HepG2 (cell line): ENCODE measurements around the gene ZNF683. TPM values are rescaled to one million over a fixed set of nuclear protein-coding genes. Genes with fewer than 3 reads are reported as not detected.
A peak's percentile ranks its signal among the peaks of the same experiment; 100 is the strongest.

Experiments used
- ARNT ChIP-seq: fragments of 450-650 bp; IDR thresholded peaks from 2 replicates; pipeline ENCODE4 v1.6.1; 2017
- ARNT2 ChIP-seq: sonication (generic); formaldehyde crosslinking; IDR thresholded peaks from 2 replicates; pipeline ENCODE4 v1.8.0; 2022; ENCODE audit warnings: mild to moderate bottlenecking, low read depth, missing genetic modification reagents, moderate library complexity
- GLI4 ChIP-seq: sonication (generic); formaldehyde crosslinking; IDR thresholded peaks from 2 replicates; pipeline ENCODE4 v1.5.1; 2020; ENCODE audit warnings: missing genetic modification reagents, mild to moderate bottlenecking, moderate library complexity, borderline replicate concordance
- GPN1 ChIP-seq: sonication (generic); formaldehyde crosslinking; IDR thresholded peaks from 2 replicates; pipeline ENCODE4 v1.5.1; 2020; ENCODE audit warnings: missing genetic modification reagents, borderline replicate concordance
- KDM5A ChIP-seq: fragments of 200-600 bp; sonication (generic); IDR thresholded peaks from 2 replicates; pipeline ENCODE4 v1.7.0; 2018; ENCODE audit warnings: antibody characterized with exemption, mild to moderate bottlenecking, low read length, borderline replicate concordance
- LRRFIP1 ChIP-seq: sonication (generic); formaldehyde crosslinking; conservative IDR thresholded peaks from 2 replicates; pipeline ENCODE4 v1.4.0; 2020; ENCODE audit warnings: missing genetic modification reagents
- MED13 ChIP-seq: sonication (generic); formaldehyde crosslinking; IDR thresholded peaks from 2 replicates; pipeline ENCODE4 v1.5.0; 2020; ENCODE audit warnings: missing genetic modification reagents
- NCOA2 ChIP-seq: sonication (generic); formaldehyde crosslinking; IDR thresholded peaks from 2 replicates; pipeline ENCODE4 v1.8.0; 2022; ENCODE audit warnings: inconsistent platforms
- NR2F2 ChIP-seq: IDR thresholded peaks from 2 replicates; pipeline ENCODE4 v1.6.1; 2012; ENCODE audit warnings: low read depth, inconsistent platforms, borderline replicate concordance
- RAD21 ChIP-seq: fragments of 450-650 bp; formaldehyde crosslinking; IDR thresholded peaks from 2 replicates; pipeline ENCODE4 v1.5.0; 2020; ENCODE audit warnings: mild to moderate bottlenecking
- TFAP4 ChIP-seq: sonication (generic); IDR thresholded peaks from 2 replicates; pipeline ENCODE4 v1.6.1; 2016; ENCODE audit warnings: low read depth, borderline replicate concordance
- TIGD3 ChIP-seq: sonication (generic); formaldehyde crosslinking; IDR thresholded peaks from 2 replicates; pipeline ENCODE4 v1.5.1; 2020; ENCODE audit warnings: mild to moderate bottlenecking, missing genetic modification reagents, borderline replicate concordance
- TSC22D2 ChIP-seq: sonication (generic); formaldehyde crosslinking; IDR thresholded peaks from 2 replicates; pipeline ENCODE4 v1.5.1; 2020; ENCODE audit warnings: missing genetic modification reagents, mild to moderate bottlenecking, borderline replicate concordance
- ZFP36L2 ChIP-seq: sonication (generic); formaldehyde crosslinking; IDR thresholded peaks from 2 replicates; pipeline ENCODE4 v1.4.0; 2020; ENCODE audit warnings: missing genetic modification reagents
- ZKSCAN5 ChIP-seq: sonication (generic); formaldehyde crosslinking; IDR thresholded peaks from 2 replicates; pipeline ENCODE4 v1.5.1; 2020; ENCODE audit warnings: mild to moderate bottlenecking, missing genetic modification reagents
- ZNF660 ChIP-seq: sonication (generic); formaldehyde crosslinking; IDR thresholded peaks from 2 replicates; pipeline ENCODE4 v1.5.1; 2020; ENCODE audit warnings: mild to moderate bottlenecking, low read depth, missing genetic modification reagents, borderline replicate concordance
- ZNF7 ChIP-seq: IDR thresholded peaks from 2 replicates; pipeline ENCODE4 v1.6.1; 2016; ENCODE audit warnings: missing biosample characterization, missing genetic modification reagents
- ZUFSP ChIP-seq: sonication (generic); formaldehyde crosslinking; IDR thresholded peaks from 2 replicates; pipeline ENCODE4 v1.9.0; 2021; ENCODE audit warnings: missing genetic modification reagents, mild to moderate bottlenecking, borderline replicate concordance
- polyA plus RNA-seq, 8 experiments: library from polyadenylated mRNA; depleted of rRNA in 3 of 8; stranded (reverse) in 7 of 8; unstranded in 1 of 8; fragments of >200 nt; fragmentation: Illumina TruSeq in 4 of 8; extraction: Trizol in 4 of 8; gene quantifications; 2 replicates each; pipeline versions ENCODE4 v1.2.1 to v1.2.3, GENCODE V29; 2011 to 2016; ENCODE audit warnings: low read depth in 4 of 8, missing spikeins in 1 of 8, mixed read lengths in 1 of 8; ENCODE audit not compliant: insufficient read depth in 1 of 8
- total RNA-seq, 5 experiments: library from RNA; depleted of rRNA; stranded (reverse); fragments of >200 nt; fragmentation: Illumina TruSeq; extraction: Trizol; gene quantifications; 2 replicates each; pipeline ENCODE4 v1.2.3, GENCODE V29; 2016; ENCODE audit warnings: low read depth in 1 of 5
- TF ChIP-seq, protein P1 (sequence below): sonication (generic); formaldehyde crosslinking; IDR thresholded peaks from 2 replicates; pipeline ENCODE4; 2020; ENCODE audit warnings: missing genetic modification reagents, mild to moderate bottlenecking, borderline replicate concordance

The ZNF683 gene
- total and polyA plus RNA-seq, 2 of the 13 experiments (the other 11 are each of a cell fraction or from before 2014, with no cell fraction given) = not detected

GRCh38 chr1:26350701-26351589 lies 21.6 kb downstream of the ZNF683 start (continued):
- no peak for TF ChIP-seq LRRFIP1 (CRISPR knock-in tag)
- no peak for TF ChIP-seq TSC22D2 (CRISPR knock-in tag)
- TF ChIP-seq ZNF660 (CRISPR knock-in tag) = no peak
- no peak for TF ChIP-seq ZNF7
- peak; percentile 91 for TF ChIP-seq NCOA2 (CRISPR knock-in tag)
- TF ChIP-seq, protein P1, sequence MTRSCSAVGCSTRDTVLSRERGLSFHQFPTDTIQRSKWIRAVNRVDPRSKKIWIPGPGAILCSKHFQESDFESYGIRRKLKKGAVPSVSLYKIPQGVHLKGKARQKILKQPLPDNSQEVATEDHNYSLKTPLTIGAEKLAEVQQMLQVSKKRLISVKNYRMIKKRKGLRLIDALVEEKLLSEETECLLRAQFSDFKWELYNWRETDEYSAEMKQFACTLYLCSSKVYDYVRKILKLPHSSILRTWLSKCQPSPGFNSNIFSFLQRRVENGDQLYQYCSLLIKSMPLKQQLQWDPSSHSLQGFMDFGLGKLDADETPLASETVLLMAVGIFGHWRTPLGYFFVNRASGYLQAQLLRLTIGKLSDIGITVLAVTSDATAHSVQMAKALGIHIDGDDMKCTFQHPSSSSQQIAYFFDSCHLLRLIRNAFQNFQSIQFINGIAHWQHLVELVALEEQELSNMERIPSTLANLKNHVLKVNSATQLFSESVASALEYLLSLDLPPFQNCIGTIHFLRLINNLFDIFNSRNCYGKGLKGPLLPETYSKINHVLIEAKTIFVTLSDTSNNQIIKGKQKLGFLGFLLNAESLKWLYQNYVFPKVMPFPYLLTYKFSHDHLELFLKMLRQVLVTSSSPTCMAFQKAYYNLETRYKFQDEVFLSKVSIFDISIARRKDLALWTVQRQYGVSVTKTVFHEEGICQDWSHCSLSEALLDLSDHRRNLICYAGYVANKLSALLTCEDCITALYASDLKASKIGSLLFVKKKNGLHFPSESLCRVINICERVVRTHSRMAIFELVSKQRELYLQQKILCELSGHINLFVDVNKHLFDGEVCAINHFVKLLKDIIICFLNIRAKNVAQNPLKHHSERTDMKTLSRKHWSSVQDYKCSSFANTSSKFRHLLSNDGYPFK (CRISPR knock-in tag) = 0 out of 2 replicates have a peak, but pooled peaks have one; percentile 63
- no peak; the same call in 1 of the 2 replicates for TF ChIP-seq TIGD3 (CRISPR knock-in tag)
- peak; percentile 83 for TF ChIP-seq TFAP4
- no peak for TF ChIP-seq ZFP36L2 (CRISPR knock-in tag)
- TF ChIP-seq GLI4 (CRISPR knock-in tag) = no peak
- peak; percentile 67; the same call in 1 of the 2 replicates for TF ChIP-seq ARNT2 (CRISPR knock-in tag)
- TF ChIP-seq KDM5A = no peak; the same call in 1 of the 2 replicates
- TF ChIP-seq NR2F2 = peak; percentile 95
- no peak for TF ChIP-seq ZUFSP
- TF ChIP-seq MED13 = no peak
- TF ChIP-seq RAD21 = 0 out of 2 replicates have a peak, but pooled peaks have one; percentile 12
- TF ChIP-seq ZKSCAN5 (CRISPR knock-in tag) = no peak
- no peak for TF ChIP-seq GPN1 (CRISPR knock-in tag)
- TF ChIP-seq ARNT = no peak
